DND-41 (cell line): ENCODE results near the gene NME7.

Experiments
- EZH2 ChIP-seq: IDR thresholded peaks from 3 replicates; pipeline ENCODE4 v1.6.1; 2012; ENCODE audit warnings: borderline replicate concordance, low read depth, mild to moderate bottlenecking, moderate library complexity, low read length, inconsistent platforms; ENCODE audit not compliant: severe bottlenecking
- TF ChIP-seq, protein P1 (sequence below): IDR thresholded peaks from 2 replicates; pipeline ENCODE4 v1.5.1; 2012; ENCODE audit warnings: borderline replicate concordance, low read length, moderate library complexity, mild to moderate bottlenecking; ENCODE audit not compliant: poor library complexity, severe bottlenecking; ENCODE audit errors: extremely low read depth

DNA sequence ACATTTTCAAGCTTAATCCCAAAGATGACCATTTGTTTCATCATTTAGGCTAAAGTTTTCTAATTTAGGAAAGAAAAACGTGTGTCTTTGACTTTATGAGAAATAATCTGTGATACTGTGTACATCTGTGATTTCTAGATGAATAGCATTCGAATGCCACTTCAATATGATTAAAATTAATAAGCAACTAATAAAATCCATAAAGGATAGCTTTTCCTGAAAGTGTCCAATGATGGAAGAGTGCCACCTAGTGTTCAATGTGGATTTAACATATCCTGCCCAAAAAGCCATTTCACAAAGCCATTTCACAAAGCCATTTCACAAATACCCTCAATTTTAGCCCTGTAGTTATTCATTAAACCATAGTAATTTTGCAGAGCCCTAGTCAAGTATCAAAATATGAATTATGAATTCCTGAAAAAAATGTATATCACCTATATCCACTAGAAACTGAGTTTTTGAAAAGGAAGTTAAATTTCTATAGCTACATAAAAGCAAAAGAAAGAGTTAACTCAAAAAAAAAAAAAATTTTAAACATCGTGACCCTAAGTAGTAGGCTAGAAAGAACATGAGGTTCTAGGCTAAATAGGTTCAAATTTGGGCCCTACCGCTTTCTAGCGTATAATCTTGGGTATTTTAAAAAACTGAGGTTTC, 19.1 kb downstream of the NME7 start:
- TF ChIP-seq, protein P1, sequence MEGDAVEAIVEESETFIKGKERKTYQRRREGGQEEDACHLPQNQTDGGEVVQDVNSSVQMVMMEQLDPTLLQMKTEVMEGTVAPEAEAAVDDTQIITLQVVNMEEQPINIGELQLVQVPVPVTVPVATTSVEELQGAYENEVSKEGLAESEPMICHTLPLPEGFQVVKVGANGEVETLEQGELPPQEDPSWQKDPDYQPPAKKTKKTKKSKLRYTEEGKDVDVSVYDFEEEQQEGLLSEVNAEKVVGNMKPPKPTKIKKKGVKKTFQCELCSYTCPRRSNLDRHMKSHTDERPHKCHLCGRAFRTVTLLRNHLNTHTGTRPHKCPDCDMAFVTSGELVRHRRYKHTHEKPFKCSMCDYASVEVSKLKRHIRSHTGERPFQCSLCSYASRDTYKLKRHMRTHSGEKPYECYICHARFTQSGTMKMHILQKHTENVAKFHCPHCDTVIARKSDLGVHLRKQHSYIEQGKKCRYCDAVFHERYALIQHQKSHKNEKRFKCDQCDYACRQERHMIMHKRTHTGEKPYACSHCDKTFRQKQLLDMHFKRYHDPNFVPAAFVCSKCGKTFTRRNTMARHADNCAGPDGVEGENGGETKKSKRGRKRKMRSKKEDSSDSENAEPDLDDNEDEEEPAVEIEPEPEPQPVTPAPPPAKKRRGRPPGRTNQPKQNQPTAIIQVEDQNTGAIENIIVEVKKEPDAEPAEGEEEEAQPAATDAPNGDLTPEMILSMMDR = peak; percentile 87
- TF ChIP-seq EZH2 = no peak
